Urothelium cell line (cell line): ENCODE data around the gene POT1.

Experiments
- DNase-seq: peaks from one replicate; pipeline ENCODE4 v3.0.0; 2011; ENCODE audit warnings: low spot score, mixed read lengths
- FAIRE-seq: peaks from 2 replicates; lab custom pipeline; 2011; peaks lifted over from hg19 to GRCh38; lab: Jason Lieb, UNC

Gene POT1

DNA sequence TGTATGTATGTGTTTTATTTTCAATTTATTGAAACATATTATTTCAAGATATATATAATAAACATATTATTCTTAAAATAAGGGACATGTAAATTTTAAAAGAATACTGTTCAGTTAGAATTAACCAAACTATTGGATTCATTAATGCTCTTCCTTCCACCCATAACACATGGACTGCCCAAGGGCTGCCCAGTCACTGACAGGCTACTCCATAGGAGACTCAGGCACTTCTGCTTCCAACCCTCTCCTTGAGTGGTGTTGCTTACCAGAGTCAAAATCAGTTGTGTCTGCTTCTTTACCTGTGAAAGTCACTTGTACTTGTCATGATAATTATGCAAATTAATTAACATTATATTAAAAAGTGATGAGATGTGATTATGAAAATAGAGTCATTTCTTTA, 154.2 kb downstream of the POT1 start:
- no peak for DNase-seq
- no peak for FAIRE-seq

DNA sequence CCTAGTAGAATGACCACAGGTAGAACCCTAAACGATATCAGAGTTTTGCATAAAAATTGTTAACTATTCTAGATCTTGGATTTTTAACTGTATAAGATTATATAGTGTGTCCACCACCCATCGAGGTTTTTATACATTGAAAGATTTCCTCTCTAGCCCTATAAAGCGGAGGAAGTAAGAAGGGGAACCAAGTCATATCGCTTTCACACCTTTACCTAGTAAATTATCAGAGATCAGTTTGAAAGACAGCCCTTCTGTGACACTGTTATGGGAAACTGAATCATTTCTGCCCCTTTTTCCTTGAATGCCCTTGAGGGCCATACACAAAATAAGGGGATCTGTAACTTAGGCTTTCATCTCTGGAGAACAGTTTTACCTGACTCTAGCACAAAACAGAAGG, 155.7 kb downstream of the POT1 start:
- FAIRE-seq (no peak), DNase-seq (no peak)

DNA sequence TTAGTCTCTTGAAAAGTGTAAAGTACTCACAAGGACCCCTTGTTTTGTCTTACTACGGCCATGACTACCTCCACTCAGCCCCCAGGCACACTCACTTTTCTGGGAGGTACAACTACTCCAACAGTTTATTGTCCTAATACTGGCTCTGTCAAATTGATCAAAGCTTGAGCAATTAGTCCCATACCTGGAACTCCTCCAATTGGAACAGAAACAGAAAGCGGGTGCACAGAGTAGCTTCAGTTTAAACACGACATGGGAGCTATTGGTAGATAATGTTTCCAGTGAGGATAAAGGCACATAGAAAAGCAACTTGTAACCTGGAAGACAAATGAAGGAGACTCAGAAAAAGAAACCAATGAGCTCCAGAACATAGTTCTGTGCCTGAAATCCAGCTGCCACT, 156.3 kb downstream of the POT1 start:
- FAIRE-seq = no peak
- DNase-seq = no peak
